Kidney capillary endothelial cell (primary cell): ENCODE results near the gene SPATA45.

Experiments used
- DNase-seq: peaks from one replicate; pipeline ENCODE4 v3.0.0-alpha.2; 2018; ENCODE audit warnings: low spot score

Gene SPATA45

GRCh38 chr1:212780759-212781158, 66.7 kb downstream of the SPATA45 start:
- DNase-seq: no peak
